ENCODE measurements around the gene MYADML2.
"Not testable (repeated sequence)": the region's sequence is repeated elsewhere in the genome, so short reads cannot be mapped to it uniquely, and the experiment has no call there.

MYADML2 gene

DNA sequence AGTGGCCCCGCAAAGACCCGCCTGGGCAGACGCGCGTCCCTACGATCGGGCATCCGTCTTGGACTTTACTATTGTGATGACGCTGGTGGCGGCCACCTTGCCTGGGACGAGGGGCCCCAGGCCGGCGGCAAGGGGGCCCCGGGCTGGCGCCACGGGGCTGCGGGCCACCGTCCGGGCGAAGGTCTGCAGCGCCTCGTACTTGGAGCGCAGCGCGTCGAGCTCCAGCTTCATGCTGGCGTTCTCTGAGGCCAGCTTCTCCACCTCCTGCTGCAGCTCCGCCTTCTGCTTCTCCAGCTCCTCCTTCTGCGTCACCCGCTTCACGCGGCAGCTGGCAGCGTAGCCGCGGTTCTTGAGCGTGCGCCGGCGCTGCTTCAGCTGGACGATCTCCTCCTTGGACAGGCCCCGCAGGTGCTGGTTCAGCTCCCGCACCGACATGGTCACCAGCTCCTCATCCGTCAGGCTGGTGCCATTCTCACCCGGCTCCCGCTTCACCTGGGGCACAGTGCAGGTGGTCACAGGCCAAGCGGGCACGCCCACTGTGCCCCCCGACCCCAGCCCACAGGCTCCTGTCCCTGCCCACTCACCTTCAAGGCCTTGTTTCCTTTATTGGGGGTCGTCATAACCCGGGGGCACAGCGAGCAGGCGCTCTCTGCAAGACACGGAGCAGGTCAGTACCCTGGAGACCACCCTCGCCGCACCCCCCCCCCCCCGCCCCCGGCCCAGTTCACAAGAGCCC lies 24.3 kb downstream of the MYADML2 start:
- no peak for DNase-seq

DNA sequence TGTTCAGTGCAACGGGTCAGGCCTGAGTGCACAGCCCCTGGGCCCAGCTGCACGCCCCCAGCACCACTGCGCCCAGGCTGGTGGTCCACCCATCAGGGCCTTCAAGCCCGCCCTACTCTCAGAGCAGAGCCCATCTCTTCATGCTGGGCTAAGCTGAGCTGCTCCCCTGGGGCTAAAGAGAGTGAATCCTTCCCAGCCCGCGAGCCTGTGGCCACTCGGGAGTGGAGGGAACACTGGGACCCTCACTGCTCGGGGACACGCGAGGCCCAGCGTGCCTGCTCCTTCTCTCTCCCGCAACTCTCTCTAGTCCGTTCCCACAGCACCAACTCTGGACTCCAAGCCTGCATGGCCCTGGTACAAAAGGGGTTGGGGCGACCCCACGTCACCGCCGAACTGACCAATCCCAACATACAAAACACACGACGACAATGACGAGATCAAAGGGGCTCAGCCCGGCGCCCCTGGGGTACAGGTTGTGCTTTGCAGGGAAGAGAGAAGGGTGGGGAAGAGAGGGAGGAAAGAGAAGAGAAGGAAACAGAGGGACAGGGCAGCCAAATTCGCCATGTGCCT lies 25.0 kb downstream of the MYADML2 start:
- DNase-seq: no peak

- no peak for DNase-seq
Measured at GRCh38 chr17:81921537-81921862, 25.5 kb downstream of the MYADML2 start.

GRCh38 chr17:81920612-81921536 lies 26.2 kb downstream of the MYADML2 start:
- DNase-seq: no peak

DNA sequence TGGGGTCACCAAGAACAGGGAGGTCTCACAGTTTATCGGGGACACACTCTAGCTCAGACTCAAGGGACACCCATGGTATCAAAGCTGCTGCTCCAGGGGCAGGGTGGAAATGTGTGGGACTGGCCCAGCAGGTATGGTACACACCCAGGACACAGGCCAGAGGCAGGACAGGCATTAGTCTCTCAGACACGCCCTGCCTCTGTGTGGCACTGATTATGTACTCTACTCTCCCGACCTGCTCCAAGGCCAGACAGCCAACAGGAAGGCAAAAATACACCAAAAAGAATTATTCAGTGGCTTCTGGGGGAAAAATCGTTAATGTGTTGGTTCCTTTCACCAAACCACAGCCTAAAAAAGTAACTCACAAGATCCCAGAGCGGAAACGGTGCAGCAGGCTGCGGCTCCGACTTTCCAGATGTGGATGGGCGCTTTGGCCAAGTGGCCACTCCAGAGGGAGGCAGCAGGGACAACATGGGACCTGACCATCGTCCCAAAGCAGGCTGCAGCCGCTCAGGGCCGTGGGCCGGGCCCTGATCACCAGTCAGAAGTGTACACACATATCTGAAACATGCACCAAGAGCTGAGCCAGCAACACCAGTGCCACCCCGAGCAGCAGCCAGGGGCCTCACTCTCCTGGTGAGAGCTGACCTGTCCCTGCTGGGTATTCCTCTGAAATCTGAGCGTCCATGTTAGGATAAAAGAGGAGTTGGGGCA lies 28.0 kb downstream of the MYADML2 start:
- no peak for DNase-seq

DNA sequence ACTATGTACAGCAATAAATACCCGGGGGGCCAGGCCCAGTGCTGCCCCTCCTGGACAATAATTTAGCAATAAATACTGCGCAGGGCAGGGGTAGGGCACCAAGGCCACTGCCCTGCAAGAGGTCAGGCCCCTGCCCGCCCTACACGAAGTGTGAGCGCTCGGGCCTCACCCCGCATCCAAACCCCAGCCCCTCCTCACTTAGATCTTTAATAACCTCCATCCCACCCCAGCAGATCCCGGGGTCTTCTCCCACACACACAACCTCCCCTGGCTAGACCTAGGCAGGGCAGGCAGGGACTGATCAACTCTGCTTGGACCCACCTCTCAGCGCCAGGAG lies 28.7 kb downstream of the MYADML2 start:
- not testable (repeated sequence) for DNase-seq

DNA sequence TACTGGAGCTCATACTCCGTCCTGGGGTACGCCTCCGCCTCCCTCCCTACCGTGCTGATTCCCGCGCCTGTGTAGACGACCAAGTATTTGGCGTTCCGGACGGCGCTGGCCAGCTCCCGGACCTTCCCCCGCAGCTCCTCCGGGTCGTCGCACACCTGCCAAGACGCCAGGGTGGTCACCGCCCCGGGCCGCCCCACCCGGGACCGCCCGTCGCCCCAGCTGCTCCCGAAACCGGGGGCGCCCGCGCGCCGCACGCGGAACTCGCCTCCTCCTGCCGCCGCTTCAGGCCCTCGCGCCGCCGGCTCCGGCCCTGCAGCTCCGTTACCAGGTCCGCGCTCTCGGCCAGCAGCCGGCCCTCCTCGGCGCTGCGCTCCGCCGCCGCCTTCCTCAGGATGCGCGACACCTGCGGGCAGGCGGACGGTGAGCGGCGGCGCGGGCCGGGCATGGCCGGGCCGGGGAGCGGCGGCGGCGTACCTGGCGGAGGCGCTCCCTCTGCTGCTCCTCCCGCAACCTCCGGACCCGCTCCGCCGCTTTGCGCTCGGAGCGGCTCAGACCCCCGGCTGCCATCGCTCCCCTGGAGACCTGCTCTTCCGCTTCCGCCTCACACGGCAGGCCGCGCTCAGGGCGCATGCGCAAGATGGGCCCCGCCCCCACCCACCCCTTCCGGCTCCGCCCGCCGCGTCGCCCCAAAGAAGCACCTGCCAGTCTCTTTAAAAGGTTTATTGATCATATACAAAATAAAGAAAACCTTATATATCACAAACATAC lies 29.3 kb downstream of the MYADML2 start, which contains the start of gene SIRT7:
Gene SIRT7 (minus strand): TSS at position 612 of the 768 bp plus-strand sequence. CDS start 45 bp downstream, at position 567.
- peak; percentile 73 for DNase-seq

- no peak for DNase-seq
Measured at GRCh38 chr17:81916234-81917001, 30.6 kb downstream of the MYADML2 start.

- no peak for DNase-seq
Measured at GRCh38 chr17:81915331-81915730, 31.7 kb downstream of the MYADML2 start.

GRCh38 chr17:81914103-81914850 lies 32.8 kb downstream of the MYADML2 start:
- DNase-seq: no peak

DNA sequence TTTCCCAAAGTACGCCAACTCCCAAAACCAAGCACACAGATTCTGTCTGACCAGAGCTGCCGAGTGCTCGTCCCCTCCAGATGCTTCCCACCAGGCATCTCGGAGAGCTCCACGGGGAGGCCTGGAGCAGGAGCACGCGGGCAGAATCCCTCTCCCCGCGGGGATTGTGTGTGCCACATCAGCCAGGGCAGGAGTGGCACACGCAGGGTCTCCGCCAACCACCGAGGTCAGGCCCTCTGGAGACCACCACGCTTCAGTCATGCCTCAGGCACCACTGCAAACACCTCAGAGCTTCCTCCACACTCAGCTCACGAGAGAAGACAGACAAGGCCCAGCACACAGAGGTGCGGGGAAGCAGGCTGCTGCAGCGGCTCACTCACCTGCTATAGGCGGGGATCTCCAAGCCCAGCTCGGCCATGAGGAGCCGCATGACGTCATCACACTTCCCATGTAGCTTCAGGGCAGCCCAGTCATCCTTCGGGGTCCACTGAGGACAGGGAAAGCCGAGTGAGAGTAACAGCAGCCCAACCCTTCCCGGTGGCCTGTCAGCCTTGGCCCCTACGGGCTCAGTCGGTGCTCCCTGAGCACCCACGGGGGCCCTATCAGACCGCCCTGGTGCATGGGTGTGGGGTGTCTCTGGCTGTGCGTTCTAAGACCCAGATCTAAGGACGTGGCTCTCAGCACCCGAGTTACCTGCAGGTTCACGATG lies 33.5 kb downstream of the MYADML2 start:
- no peak for DNase-seq

DNA sequence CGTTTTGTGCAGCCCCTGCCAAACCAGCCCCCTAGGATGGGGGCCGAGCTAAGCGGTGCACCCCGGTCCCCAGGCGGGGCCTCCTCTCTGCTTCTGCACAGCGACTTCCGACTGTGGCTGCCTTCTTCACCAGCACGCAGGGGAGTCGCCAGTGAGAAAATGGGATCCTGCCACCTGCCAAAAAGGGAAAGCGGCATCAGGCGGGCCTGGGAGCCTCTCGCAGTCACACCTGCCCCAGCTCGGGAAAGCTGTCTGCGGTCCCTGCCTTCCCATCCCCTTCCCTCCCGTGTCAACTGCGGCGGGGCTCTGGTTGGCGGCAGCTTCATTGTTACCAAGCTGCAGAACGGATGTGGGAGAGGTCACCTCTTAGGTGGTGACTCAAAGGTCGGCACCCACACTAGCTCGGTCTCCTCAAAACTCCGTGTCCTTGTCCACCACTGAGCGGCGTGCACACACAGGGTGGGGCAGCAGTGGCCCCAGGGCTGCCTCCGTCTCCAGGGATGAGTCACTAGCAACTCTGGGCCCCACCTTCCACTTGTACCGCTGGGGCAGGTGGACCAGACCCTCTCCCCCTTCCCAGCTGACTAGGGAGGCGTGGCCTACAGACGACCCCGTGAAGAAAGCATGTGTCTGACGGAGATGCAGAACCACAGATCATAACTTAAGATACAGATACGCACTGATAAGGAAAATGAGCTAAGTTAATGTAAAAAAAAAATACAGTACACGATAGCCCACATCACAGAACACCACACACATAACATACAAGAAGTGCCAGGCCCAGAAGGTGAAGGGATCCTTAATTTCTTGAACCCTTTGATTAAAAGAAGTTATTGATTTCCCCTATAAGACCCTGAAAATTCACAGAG lies 34.4 kb downstream of the MYADML2 start:
- DNase-seq: no peak

- DNase-seq: no peak
Measured at GRCh38 chr17:81911969-81912368, 35.1 kb downstream of the MYADML2 start.

- peak; percentile 93 for DNase-seq
Measured at GRCh38 chr17:81911277-81911961, 35.6 kb downstream of the MYADML2 start, which contains the start of gene PCYT2. Gene PCYT2, minus strand, starts transcription at chr17:81911399. Its CDS starts 44 bp downstream, at chr17:81911355.

- DNase-seq: no peak
Measured at GRCh38 chr17:81910840-81911276, 36.2 kb downstream of the MYADML2 start.

GRCh38 chr17:81909966-81910839 lies 36.8 kb downstream of the MYADML2 start:
- no peak for DNase-seq

GRCh38 chr17:81909231-81909630 lies 37.8 kb downstream of the MYADML2 start:
- no peak for DNase-seq

All from COR-L47 (cell line).